Measurements from ENCODE around the gene SLC25A21.

SLC25A21 gene

DNA sequence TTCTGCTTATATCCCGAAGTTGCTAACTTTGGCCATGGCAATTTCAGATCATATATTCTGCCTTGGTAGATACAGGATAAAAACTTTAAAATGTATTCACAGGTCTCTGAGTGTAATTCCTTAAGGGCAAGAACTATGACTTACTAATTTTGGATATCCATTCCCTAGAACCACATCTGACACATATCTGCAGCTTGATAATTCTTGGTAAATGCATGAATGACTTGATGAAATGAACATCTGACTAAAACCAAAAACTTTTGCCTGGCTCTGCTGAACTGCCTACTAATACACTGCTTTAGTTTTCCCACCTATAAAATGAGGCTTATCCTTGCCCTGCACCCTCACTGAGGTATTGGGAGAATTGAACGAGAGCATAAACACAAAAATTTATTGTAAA is 32.2 kb downstream of the SLC25A21 start:
- no peak for DNase-seq

DNA sequence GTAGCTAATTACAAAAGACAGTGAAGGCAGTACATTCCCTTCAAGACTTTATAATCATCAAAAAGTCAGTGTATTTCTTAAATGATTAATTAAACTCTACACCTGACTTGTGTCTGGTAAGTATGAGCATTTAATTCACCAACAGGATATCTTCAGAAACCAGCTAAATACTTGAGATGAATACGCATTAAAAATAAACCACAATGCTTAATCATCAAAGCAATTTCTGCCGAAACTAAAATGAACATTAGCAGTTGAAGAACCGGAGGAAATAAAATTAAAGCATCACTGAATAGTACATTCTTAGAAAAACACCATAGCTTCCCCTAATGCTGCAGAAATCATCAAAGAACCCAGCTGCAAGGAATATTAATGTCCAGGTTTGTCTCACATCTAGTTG is 32.7 kb downstream of the SLC25A21 start:
- DNase-seq: no peak

DNA sequence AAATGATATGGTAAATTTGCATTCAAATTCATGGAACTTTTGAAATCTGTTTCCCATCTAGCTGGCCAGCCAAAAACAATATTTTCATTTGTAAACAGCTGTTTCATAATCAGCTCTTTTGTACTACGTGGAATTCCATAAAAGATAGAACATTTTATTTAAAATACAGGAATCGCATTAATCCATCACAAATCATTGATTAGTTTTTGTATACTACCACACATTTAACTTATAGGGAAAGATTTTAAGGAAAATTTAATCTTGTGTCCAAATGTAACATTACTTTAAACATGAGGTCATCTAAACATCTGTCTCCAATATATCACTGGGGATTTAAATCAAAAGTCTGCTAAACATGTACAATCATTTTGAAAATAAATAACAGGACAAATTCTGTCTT is 33.5 kb downstream of the SLC25A21 start:
- no peak for DNase-seq

DNA sequence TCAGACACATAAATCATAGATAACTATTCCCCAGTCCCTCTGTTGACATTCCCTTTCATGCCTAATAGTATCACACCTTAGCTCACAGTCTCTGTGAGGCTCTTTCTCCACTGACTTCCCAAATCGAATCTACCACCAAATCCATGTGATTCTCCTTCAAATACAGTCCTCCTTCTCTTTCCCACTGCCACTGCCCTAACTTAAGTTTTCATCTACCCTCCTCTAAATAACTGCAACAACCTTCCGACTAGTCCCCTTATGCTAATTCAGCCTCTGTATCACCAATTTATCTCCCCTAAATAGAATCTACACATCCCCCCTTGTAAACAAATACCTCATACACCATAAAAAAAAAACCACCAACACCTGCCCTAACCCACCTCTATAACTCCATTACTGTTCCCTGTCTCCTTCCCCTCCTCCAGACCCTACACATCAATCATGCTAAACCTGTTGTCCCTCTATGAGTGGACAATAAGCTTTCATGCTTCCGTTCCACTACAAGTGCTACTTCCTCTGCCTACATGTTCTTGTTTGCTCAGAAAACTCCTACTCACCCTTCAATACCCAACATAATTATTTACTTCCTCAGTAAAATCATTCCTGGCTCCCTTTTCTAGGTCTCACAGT is 39.0 kb downstream of the SLC25A21 start:
- no peak for DNase-seq

DNA sequence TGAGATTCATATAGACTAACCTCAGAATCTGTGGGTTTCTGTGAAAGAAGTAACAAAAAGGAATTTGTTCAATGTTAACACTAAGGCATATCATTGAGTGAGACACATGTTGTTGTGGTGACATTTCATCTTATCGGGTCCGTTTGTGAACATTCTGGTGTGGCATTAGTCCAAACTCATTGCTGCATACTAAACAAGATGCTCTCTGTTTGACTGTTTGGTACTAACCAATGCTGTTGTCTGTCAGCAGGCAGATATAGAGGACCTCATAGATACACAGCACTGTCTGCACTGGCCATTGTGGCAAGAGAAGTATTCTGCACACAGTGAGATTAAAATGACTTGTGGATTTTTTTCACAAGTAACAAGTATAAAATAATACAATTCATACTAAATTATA is 41.2 kb downstream of the SLC25A21 start:
- no peak for DNase-seq

DNA sequence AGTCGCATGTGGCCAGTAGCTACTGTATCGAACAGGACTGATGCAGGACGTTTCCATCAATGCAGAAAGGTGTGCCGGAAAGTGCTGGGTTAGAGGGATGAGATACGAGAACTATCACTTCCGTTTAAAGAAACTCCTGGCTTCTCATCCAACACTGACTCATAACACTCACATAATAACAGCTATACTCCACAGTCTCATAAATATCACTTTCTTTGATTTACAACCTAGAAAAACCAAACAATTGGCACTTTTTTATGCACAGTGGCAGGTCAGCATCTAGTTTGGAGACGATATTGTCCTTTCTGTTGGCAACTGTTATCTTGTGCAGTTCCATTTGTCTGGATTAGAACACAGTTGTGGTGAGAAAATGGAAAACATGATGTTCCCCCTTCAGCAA is 43.4 kb downstream of the SLC25A21 start:
- DNase-seq: no peak

DNA sequence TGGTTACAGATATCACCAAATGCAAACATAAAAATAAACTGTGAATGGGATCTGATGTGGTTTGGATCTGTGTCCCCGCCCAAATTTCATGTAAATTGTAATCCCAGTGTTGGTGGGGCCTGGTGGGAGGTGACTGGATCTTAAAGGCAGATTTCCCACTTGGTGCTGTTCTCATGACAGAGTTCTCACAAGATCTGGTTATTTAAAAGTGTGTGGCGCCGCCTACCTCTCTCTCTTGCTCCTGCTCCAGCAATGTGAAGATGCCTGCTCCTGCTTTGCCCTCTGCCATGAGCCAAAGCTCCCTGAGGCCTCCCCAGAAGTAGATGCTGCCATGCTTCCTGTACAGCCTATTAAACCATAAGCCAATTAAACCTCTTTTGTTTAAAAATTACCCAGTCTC is 47.8 kb downstream of the SLC25A21 start:
- DNase-seq: no peak

DNA sequence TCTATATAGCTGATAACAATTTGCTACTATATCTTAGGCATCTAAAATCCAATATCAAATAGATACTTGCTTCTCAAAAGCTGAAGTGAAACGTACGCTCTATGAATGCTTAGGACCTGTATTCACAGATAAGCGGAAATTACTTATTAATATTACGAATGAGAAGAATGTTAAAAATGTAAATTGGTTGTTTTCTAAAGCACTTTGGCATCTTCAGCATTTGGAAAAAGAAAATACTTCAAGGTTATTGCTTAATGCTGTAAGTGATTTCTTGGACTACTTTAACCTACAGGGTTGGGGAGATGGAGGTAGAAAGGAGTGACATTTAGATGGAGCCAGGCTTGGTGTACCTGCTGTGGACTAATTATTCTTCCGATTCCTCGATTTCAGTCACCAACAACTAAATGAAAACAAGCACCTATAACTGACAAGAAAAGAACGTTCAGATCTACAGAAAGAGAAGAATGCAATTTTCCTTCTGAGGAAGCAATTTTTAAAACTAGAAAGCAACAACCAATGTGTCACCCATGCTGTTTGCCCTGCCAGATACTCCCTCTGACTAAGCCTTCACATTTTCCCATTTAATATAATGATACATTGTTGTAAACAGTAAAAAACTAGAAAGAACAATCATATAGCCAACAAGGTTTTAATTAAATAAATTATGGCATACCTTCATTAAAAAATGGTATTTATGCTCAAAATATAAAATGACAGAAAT is 49.3 kb downstream of the SLC25A21 start:
- no peak for DNase-seq

DNA sequence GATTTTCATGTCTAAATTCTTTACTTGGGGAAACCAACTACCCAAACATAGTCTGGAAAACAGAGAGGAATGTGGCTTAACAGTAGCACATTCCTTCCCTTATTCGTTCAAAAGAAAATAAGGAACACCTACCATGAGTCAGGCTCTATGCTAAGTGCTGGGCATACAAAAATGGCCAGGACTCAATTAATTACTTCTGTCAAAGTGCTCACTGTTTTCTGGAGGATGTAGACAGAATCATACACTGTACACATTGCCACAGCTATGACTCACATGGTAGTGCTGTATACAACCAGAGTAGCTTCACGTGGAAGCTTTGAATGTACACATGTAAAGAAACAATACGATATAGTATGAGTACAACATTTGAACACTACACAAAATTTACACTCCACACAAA is 50.1 kb downstream of the SLC25A21 start:
- no peak for DNase-seq

DNA sequence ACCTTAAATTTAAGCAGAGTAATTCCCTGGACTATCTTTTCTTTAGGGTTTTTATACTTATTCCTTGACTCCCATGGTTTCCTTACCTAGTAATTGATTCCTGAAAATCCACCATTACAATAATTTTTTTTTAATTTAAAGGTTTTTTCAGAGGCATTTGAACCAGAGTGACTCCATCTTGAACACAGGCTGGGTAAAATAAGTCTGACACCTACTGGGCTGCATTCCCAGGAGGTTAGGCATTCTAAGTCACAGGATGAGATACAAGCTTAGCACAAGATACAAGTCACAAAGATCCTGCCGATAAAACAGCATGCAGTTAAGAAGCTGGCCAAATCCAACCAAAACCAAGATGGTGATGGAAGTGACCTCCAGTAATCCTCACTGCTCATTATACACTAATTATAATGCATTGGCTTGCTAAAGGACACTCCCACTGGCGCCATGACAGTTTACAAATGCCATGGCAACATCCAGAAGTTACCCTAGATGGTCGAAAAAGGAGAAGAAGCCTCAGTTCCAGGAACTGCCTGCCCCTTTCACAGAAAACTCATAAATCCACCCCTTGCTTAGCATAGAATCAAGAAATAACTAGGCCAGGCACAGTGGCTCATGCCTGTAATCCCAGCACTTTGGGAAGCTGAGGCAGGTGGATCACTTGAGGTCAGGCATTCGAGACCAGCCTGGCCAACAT is 53.6 kb downstream of the SLC25A21 start:
- no peak for DNase-seq

DNA sequence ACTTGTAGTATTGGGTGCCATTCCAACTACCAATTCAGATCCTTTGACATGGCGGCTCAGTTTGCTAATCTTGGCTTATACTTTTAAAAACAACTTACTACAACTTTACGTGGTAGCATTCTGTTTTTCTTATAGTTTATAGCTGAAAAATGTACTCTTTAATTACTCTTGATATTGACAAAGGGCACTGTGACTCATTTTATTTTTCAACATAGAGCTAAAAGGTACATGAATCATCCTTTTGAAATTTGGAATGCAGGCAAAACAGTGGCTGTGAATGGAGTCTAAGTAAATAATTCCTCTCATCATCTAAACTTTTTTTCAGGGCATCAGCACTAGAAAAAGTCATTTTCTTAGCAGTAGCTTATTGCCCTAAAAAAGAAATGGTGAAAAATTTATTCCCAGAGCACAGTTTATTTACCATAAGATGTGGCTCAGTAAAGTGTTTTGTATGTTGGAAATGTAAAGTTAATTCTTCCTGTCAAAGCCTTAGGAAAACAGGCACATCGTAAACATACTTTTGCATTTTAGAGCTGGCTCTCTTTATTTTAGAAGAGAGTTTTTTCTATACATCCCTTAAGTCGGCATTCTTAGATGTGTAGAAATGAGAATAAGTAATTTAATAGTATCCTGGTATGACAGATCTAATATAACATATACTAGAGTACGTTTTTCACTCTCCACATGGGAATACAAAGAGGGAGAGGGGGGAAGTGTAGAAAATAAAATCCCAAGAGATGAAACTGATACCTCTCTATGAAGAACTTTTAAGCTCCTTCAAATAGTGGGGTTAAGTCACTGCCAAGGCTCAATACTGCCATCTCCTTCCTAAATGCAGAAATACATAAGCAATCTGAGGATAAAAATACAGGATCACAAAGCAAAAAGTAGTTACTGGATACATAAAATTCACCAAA is 55.2 kb downstream of the SLC25A21 start:
- peak; percentile 0 for DNase-seq

DNA sequence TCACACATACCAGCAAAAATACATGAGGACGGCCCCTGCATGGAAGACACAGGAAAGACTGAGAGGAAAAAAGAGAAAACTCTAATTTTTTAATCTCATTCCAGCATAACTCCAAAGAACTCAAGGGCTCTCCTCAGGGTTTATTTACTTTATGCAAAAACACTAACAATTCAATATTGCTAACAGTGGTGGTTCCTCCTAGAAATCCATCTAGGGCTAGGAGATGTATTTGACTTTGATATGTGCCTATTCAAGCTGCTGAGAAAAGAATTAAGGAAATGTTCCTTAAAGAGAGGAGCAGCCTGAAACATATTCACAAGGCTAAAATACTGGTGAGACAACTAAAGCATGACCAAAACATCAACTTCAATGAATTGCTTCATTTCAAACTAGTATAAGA is 57.0 kb downstream of the SLC25A21 start:
- no peak for DNase-seq

DNA sequence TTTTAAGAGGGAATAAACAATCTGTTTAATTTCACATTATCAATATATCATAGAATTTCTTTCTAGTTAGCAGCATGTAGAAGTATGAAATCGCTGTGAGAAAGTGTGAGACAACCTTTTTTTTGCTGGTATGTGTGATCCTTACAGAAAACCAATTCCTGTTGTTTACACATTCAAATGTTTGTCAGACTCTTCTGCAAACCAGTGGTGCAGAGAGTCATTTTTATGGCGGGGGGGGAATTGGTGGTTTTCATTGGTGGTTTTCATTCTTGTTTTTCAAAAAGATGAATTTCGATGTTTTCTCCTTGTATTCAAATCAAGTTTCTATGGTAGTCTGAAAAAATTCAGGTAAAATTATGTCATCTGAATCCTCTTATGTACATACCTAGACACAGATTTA is 57.8 kb downstream of the SLC25A21 start:
- no peak for DNase-seq

DNA sequence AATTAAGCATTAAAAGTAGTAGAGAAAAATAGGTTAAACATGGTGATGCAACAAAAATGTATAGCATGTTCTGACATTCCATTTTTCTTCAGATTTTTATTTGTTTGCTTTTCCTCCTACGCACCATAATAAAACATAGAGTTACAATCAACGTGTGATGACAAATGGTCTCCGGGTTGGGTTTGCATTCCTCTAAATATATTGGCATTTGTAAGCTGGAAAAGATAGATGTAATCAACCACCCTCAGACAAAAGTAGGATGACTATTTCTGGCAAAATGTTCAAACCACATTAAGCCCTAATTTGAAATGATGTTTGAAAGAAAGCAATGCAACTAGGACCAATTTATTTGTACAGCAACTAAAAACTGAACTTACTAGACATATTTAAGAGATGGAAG is 58.4 kb downstream of the SLC25A21 start:
- DNase-seq: no peak

DNA sequence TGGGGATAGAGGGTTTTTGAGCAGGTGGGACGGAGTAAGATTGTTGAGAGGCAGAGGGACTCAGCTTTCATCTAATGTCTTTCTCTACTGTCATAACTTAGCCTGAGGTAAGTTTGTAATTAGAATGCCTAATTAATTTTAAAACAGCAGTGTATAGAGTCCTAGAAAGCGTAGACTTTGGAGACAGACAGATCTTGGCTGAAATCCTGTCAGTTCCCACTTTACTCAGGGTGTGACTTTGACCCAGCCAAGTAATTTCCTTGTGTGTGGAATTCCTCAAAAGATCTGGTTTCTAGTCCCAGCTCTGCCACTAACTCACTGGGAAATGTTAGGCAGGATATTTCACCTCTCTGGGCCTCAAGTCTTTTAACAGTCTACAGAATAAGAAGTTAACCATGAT is 74.3 kb downstream of the SLC25A21 start:
- DNase-seq: no peak

DNA sequence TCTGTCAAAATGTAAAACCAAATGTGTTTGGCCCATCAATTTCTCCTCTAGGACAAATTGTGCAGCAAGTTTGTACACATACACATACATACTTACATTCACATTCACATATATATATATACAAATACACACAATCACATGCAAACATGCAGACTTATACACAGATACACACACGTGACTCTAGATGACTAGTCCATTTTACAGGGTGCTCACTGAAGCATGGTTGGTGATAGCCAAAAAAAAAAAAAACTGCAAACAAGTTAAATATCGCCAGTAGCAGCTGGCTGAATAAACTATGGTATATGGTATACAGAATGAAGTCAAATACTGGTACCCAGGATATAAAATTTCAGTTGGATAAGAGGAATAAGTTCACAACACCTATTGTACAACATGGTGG is 77.9 kb downstream of the SLC25A21 start:
- DNase-seq: no peak

DNA sequence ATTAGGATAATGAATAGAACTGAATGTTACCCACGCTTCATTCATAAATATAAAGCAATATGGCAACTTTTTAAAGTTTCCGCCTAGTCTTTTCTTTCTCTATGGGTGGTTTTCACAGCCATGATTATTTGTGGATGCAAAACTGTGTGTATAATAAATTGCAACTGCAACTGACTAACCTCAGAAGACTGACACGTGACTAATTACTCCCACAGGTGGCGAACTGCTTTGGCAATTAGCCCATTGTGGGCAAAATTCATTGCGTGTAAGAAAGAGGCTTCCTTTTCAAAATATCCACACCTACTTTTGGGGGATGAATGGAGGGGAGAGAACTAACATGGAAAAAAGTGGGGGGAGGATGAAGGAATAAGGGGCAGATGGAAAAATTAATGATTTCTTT is 79.0 kb downstream of the SLC25A21 start:
- no peak for DNase-seq

DNA sequence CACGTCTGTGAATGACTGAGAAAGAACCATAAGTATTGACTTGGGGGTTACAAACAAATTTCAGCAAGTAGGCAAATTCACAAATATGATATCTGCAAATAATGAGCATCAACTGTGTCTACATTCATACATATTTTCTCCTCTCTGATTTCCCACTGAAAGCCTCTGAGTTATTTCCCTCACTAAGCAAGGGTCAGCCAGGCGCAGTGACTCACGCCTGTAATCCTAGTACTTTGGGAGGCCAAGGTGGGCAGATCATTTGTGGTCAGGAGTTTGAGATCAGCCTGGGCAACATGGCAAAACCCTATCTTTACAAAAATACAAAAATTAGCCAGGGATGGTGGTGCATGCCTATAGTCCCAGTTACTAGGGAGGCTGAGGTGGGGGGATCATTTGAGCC is 80.8 kb downstream of the SLC25A21 start:
- no peak for DNase-seq

DNA sequence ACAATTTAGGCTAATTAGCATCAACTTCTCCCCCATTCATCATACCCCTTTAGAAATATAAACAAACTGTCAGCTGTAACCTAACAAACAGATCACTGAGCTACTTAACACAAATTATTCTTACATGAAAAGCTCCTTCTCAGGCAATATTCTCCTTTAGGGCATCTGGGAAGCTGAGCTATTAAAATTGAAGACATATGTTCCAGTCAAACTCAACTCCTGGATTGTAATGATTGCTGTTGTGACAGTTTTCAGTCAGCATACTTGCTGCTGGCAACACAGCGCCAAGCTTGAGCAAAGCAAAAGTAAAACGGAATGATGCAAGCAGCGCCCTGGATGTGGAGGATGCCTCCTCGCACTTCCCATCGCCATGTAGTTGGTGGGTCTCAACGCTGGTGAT is 82.4 kb downstream of the SLC25A21 start:
- no peak for DNase-seq

DNA sequence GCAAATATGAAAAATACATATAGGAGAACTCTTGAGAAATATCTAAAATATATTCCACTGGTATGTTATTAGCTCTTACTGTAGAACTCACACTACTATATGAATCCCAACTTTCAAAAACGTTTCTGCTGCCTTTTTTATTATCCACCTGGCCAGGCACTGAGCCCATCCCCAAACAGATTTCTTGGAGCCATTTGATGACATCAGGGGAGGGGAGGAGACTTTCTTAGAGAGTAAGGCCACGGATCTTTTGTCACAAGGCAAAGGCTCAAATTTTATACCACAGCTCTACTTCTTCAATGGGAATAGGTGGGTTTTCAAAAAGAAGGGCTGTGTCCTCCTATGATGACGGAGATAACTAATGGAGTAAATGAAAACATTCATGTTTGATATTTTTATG is 83.0 kb downstream of the SLC25A21 start:
- no peak for DNase-seq

DNA sequence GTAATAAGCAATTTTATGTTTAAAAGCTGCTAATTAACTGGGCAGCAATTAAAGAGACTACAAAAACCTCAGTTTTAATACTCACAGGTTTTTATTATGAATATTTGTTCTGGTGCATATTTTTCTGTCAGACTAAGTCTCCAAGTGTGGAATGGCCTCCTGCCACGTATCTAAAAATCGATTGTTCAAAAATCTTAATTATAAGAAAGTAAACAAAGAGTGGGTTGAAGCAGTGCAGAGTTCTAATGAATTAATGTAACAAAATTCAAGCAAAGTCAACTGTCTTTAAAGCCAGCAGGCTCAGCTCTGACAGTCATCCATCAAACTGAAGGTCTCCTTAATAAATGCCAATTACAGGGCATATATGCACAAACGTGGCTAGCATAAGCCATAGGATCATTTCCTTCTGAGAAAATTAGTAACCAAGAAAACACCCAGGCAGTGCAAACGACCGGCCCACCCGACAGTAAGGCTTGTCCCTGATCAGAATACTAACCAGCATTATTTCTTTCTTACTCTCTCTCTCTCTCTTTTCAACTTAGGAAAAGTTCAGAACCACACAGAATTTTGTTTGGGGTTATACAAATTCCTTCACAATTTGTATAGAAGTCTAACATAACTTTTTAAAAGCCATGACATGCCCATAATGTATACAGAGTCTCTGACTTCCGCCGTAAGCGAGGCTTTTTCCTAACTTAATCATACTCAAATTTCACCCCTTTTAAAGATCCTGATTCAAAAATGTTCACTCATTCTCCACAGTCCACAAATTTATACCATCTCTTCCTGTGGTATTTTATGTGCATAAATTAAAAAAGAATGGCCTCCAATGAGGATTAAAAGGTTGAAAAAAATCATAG is 83.8 kb downstream of the SLC25A21 start:
- DNase-seq: no peak

DNA sequence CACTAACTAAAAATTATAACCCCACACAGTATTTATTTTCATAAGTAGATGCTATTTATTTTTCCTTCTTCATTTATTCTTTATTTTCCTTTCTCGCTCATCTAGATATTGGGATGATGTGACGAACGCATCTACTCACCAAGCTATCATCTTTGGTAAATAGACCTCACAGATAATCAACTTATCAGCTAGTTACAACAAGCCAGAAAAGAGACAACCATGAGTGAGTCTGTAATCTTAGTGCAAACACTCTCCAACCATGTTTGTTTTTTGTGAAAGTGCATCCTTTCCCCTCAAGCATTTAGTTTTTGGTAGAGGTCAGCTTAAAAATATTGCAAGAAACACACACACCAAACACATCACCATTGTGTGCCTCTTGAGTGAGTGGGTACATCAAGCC is 84.9 kb downstream of the SLC25A21 start:
- no peak for DNase-seq

All from NCI-H2081 treated with DMSO at 0.1 percent for 48 hours (cell line).